Endodermal cell (in vitro differentiated cells): ENCODE results near the gene GPR68. TPM values are rescaled to one million over a fixed set of nuclear protein-coding genes. Genes with fewer than 3 reads are reported as not detected.

Experiments
- DNase-seq: peaks from one replicate; pipeline ENCODE4 v3.0.0-alpha.2; 2017
- H3K27ac ChIP-seq: 2 replicates; pipeline ENCODE4 v1.5.1; 2013; ENCODE audit warnings: mild to moderate bottlenecking, low read depth, low read length, moderate library complexity
- H3K27me3 ChIP-seq: 2 replicates; pipeline ENCODE4 v1.6.1; 2013; ENCODE audit warnings: mild to moderate bottlenecking, low read length, moderate library complexity; ENCODE audit not compliant: insufficient read depth, control insufficient read depth, poor library complexity, severe bottlenecking
- H3K36me3 ChIP-seq: 2 replicates; pipeline ENCODE4 v1.7.0; 2013; ENCODE audit warnings: mild to moderate bottlenecking, low read length, moderate library complexity; ENCODE audit not compliant: control insufficient read depth, insufficient read depth
- H3K4me1 ChIP-seq: one replicate; pipeline ENCODE4 v1.7.0; 2013; ENCODE audit warnings: low read length; ENCODE audit not compliant: control insufficient read depth, insufficient read depth
- H3K4me3 ChIP-seq: 2 replicates; pipeline ENCODE4 v1.5.1; 2013; ENCODE audit warnings: mild to moderate bottlenecking, low read length, moderate library complexity
- H3K9ac ChIP-seq: 2 replicates; pipeline ENCODE4 v1.6.1; 2013; ENCODE audit warnings: mild to moderate bottlenecking, low read length, moderate library complexity; ENCODE audit not compliant: poor library complexity, severe bottlenecking; ENCODE audit errors: extremely low read depth
- H3K9me3 ChIP-seq: 2 replicates; pipeline ENCODE4 v1.6.1; 2013; ENCODE audit warnings: mild to moderate bottlenecking, low read length, moderate library complexity; ENCODE audit not compliant: control insufficient read depth
- H3K27ac Mint-ChIP-seq: 2 replicates; pipeline ENCODE4 v1.8.0; 2020; ENCODE audit warnings: mixed read lengths
- H3K27me3 Mint-ChIP-seq: 2 replicates; pipeline ENCODE4 v1.8.0; 2021; ENCODE audit warnings: mild to moderate bottlenecking, mixed read lengths; ENCODE audit not compliant: insufficient read depth
- H3K36me3 Mint-ChIP-seq: 2 replicates; pipeline ENCODE4 v1.8.0; 2020; ENCODE audit warnings: low read depth, mixed read lengths
- H3K4me1 Mint-ChIP-seq: 2 replicates; pipeline ENCODE4 v1.8.0; 2020; ENCODE audit warnings: mixed read lengths
- H3K4me3 Mint-ChIP-seq: 2 replicates; pipeline ENCODE4 v1.8.0; 2020; ENCODE audit warnings: mild to moderate bottlenecking, moderate library complexity, mixed read lengths
- H3K9me3 Mint-ChIP-seq: 2 replicates; pipeline ENCODE4 v1.8.0; 2020; ENCODE audit warnings: mild to moderate bottlenecking, mixed read lengths
- WGBS, 2 experiments: methylation state at CpG; one replicate each; pipeline versions ENCODE4 v1.1.5 to v1.1.7; 2013; ENCODE audit warnings: missing lambda C conversion rate in 2 of 2, mixed read lengths in 1 of 2; ENCODE audit not compliant: insufficient coverage in 1 of 2, insufficient read length in 1 of 2; 5-methylcytosine and 5-hydroxymethylcytosine counted together
- total RNA-seq, 2 donors: library from RNA; stranded (reverse); fragmentation: NEBNext Ultra II Directional in 1 of 2; extraction: Animal tissue kit (Norgen Biotek cat#: 25700) in 1 of 2; gene quantifications; 2 replicates in 1 of 2; 3 replicates in 1 of 2; pipeline ENCODE4 v1.2.1, GENCODE V29; 2021
- TF ChIP-seq, protein P1 (sequence below): fragments of 200-600 bp; sonication (generic); conservative IDR thresholded peaks from 2 replicates; pipeline ENCODE4 v1.5.0; 2021; ENCODE audit warnings: antibody characterized with exemption, mild to moderate bottlenecking

Gene GPR68
- total RNA-seq, 2 donors from 2014 or later: 0.38 to 0.44 TPM

DNA sequence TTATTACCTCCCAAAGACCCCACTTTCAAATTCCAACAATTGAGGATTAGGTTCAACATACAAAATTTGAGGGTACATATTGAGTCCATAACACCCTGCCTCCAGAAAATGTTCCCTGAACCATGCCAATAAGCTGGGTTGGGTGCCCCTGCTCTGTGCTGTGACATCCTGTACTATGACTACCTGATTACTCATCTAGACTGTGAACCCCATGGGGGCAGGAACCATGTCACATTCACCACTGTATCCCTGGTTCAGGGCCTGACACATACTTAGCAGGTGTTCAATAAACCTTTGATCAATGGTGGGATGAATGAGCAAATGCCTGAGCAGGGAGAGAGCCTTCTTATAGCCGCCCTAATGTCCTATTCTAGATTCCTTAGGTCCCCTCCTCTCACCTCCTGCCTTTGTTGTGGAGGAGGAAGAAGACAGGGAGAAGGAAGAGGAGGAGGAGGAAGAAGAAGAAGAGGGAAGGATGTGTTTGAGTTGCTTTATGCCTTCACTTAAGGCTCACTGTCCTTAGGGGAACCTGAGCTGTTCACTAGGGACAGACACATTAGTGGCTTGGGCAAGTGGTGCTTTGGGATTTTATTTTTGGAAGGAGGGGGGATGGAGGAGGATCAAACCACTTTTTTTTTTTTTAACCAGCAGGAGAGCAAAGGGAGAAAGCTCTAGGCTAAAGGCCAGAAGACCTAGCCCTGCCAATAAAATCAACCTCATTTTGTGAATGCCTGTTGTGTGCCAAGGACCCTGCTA is 21.3 kb downstream of the GPR68 start:
- 100% methylated on average over 1 of the region's 1 CpG; no CpG with 5 or more reads in 1 of the 2 experiments for WGBS, 2 experiments
- H3K9me3 Mint-ChIP-seq: no peaks in the 10 kb centered on the region
- Histone ChIP-seq H3K4me3 (no peak overlapping the region), H3K36me3 (no peaks in the 10 kb centered on the region), H3K4me1 (no peaks in the 10 kb centered on the region), H3K9me3 (no peaks in the 10 kb centered on the region), H3K9ac (no peak overlapping the region), H3K27ac (no peak overlapping the region), H3K27me3 (no peaks in the 10 kb centered on the region)
- H3K36me3 Mint-ChIP-seq: peaks cover 4% of the 10 kb centered on the region
- peaks cover 2% of the 10 kb centered on the region for H3K27me3 Mint-ChIP-seq
- TF ChIP-seq, protein P1, sequence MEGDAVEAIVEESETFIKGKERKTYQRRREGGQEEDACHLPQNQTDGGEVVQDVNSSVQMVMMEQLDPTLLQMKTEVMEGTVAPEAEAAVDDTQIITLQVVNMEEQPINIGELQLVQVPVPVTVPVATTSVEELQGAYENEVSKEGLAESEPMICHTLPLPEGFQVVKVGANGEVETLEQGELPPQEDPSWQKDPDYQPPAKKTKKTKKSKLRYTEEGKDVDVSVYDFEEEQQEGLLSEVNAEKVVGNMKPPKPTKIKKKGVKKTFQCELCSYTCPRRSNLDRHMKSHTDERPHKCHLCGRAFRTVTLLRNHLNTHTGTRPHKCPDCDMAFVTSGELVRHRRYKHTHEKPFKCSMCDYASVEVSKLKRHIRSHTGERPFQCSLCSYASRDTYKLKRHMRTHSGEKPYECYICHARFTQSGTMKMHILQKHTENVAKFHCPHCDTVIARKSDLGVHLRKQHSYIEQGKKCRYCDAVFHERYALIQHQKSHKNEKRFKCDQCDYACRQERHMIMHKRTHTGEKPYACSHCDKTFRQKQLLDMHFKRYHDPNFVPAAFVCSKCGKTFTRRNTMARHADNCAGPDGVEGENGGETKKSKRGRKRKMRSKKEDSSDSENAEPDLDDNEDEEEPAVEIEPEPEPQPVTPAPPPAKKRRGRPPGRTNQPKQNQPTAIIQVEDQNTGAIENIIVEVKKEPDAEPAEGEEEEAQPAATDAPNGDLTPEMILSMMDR: no peak
- DNase-seq: no peak
- H3K4me3 Mint-ChIP-seq: no peak overlapping the region
- no peaks in the 10 kb centered on the region for H3K4me1 Mint-ChIP-seq
- no peak overlapping the region for H3K27ac Mint-ChIP-seq

DNA sequence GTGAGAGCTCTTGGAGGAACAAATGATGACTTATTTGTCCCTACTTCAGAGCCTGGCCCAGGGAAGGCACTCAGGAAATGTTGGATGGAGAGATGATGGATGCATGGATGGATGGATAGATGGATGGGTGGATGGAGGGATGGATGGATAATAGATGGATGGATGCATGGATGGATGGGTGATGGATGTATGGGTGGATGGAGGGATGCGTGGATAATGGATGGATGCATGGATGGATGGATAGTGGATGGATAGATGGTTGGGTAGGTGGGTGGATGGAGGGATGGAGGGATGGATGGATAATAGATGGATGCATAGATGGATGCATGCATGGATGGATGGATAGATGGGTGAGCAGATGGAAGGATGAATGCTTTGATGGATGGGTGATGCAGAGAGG is 23.2 kb downstream of the GPR68 start:
- H3K9me3 Mint-ChIP-seq: no peaks in the 10 kb centered on the region
- H3K4me1 ChIP-seq: no peaks in the 10 kb centered on the region
- 96 to 100% methylated on average over 1 of the region's 1 CpG for WGBS, 2 experiments
- no peak overlapping the region for H3K27ac ChIP-seq
- no peak overlapping the region for H3K9ac ChIP-seq
- H3K4me3 ChIP-seq: no peak overlapping the region
- no peaks in the 10 kb centered on the region for H3K36me3 ChIP-seq
- H3K36me3 Mint-ChIP-seq: peaks cover 17% of the 10 kb centered on the region
- no peaks in the 10 kb centered on the region for H3K9me3 ChIP-seq
- TF ChIP-seq, protein P1: no peak
- H3K27me3 ChIP-seq: no peaks in the 10 kb centered on the region
- no peak overlapping the region for H3K27ac Mint-ChIP-seq
- no peaks in the 10 kb centered on the region for H3K4me1 Mint-ChIP-seq
- H3K4me3 Mint-ChIP-seq: no peak overlapping the region
- H3K27me3 Mint-ChIP-seq: peaks cover 2% of the 10 kb centered on the region
- no peak for DNase-seq

DNA sequence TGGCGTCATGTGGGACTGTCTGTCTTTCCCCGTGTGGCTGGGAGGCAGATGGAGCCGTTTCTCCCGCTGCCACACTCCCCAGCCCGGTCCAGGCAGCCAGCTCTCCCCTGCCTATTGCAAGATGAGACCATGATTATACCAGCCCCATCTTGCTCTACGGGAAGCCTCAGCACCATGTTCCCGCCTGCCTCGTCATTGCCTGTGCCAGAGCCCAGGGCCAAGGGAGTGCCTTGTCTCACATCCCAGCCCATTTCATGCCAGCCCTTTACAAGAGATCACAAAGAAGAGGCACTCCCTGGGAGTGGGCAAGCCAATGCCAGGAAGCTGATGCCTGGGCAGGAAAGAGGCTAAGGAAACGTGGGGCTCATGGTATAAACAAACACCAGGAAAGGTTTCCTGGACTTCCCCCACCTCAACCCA is 23.9 kb downstream of the GPR68 start:
- DNase-seq: no peak
- Histone ChIP-seq H3K9me3 (no peaks in the 10 kb centered on the region), H3K4me3 (no peak overlapping the region), H3K27ac (no peak overlapping the region), H3K36me3 (no peaks in the 10 kb centered on the region), H3K4me1 (no peaks in the 10 kb centered on the region), H3K27me3 (no peaks in the 10 kb centered on the region), H3K9ac (no peak overlapping the region)
- no peaks in the 10 kb centered on the region for H3K4me1 Mint-ChIP-seq
- H3K36me3 Mint-ChIP-seq: peaks cover 22% of the 10 kb centered on the region
- no peaks in the 10 kb centered on the region for H3K9me3 Mint-ChIP-seq
- no peak overlapping the region for H3K27ac Mint-ChIP-seq
- TF ChIP-seq, protein P1: no peak
- no peak overlapping the region for H3K4me3 Mint-ChIP-seq
- H3K27me3 Mint-ChIP-seq: peaks cover 2% of the 10 kb centered on the region
- WGBS, 2 experiments: 87 to 94% methylated on average over 6 to 9 of the region's 9 CpGs
